Coronary artery (tissue), 2 donors: ENCODE measurements around the gene NUDT16L1.

ENCODE experiments used
- DNase-seq: peaks from one replicate; pipeline ENCODE4 v3.0.0-alpha.2; 2017; ENCODE audit warnings: low spot score
- H3K27ac ChIP-seq, 2 donors: fragments of 200-600 bp; sonication (generic); one replicate each; pipeline ENCODE4 v1.5.1; 2016 to 2019
- H3K4me3 ChIP-seq: fragments of 200-600 bp; sonication (generic); 2 replicates; pipeline ENCODE4 v1.5.1; 2016; ENCODE audit warnings: mild to moderate bottlenecking, moderate library complexity
- TF ChIP-seq, protein P1 (sequence below): fragments of 200-600 bp; sonication (generic); IDR thresholded peaks from one replicate; pipeline ENCODE4 v1.5.1; 2019; ENCODE audit warnings: antibody characterized with exemption

Gene NUDT16L1

DNA sequence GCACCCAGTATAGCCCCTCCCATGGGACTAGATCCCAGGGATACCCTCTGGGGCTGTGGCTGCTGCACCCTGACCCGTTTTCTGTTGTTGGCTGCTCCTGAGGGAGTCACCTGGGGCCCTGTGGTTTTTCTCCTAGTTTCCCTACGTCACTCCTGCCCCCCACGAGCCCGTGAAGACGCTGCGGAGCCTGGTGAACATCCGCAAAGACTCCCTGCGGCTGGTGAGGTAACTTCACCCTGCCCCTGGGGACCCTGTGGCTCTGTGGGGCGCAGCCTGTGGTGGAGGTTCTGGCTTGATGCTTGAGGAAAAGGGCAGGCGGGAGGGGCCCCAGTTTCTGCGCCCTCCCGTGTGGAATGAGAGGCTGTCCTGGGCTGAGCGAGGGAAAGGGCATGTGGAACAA, 41.5 kb upstream of the NUDT16L1 start:
- DNase-seq = no peak
- TF ChIP-seq, protein P1, sequence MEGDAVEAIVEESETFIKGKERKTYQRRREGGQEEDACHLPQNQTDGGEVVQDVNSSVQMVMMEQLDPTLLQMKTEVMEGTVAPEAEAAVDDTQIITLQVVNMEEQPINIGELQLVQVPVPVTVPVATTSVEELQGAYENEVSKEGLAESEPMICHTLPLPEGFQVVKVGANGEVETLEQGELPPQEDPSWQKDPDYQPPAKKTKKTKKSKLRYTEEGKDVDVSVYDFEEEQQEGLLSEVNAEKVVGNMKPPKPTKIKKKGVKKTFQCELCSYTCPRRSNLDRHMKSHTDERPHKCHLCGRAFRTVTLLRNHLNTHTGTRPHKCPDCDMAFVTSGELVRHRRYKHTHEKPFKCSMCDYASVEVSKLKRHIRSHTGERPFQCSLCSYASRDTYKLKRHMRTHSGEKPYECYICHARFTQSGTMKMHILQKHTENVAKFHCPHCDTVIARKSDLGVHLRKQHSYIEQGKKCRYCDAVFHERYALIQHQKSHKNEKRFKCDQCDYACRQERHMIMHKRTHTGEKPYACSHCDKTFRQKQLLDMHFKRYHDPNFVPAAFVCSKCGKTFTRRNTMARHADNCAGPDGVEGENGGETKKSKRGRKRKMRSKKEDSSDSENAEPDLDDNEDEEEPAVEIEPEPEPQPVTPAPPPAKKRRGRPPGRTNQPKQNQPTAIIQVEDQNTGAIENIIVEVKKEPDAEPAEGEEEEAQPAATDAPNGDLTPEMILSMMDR = no peak
- no peak overlapping the region for H3K27ac ChIP-seq
- H3K4me3 ChIP-seq = no peak overlapping the region

DNA sequence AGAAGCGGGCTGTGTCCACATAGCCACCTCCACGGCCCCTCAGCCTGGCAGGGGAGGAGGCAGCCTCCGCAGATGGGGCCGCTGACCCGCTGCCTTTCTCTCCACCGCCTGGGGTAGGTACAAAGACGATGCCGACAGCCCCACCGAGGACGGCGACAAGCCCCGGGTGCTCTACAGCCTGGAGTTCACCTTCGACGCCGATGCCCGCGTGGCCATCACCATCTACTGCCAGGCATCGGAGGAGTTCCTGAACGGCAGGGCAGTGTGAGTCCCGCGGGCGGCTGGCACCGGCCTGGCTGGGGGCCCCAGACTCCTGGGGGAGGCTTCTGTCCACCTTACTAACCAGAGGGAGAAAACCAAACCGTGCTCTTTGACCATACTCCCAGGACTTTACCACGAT, 40.8 kb upstream of the NUDT16L1 start:
- TF ChIP-seq, protein P1 = no peak
- Histone ChIP-seq H3K4me3 (no peak overlapping the region), H3K27ac (no peak overlapping the region)
- DNase-seq = no peak

DNA sequence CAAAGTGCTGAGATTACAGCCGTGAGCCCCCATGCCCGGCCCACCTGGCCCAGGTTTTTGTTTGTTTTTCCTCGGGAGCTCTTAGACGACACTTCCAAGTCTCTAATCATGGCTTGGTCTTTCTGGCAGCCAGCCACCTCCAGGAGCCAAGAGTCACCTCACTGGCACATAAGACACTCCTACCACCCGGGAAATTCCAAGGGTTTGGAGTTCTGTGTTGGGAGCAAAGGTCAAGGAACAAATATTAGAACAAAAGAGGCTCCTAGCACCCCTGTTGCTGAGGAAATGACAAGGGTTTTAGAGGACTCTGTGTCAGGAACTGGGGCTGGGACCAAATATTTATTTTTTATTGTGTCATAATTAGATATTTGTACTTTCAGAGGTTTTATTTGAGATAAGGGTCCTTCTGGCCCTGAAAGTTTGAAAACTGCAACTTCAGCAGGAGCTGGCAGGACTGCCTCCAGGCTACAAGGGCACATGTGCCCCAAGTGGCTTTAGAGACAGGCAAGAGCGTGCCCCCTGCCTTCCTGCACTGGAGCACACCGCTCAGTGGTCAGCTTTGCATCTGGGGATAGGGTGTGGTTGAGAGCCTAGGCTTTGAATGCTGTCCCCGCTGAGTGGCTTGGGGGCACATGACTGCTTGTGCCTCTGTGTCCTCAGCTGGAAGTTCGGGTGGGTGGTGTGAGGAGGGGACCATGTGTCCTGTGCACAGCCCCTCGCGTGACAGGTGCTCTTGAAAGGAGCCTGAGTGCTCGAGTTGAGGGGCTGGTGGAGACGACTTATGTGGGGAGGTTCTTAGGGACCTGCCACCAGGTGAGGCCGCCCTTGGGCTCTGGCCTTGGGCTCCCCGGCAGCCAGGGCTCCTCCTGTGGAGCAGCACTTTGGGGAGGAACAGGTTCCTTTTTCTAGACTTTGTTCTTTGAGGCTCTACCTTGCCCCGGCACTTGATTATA, 39.1 kb upstream of the NUDT16L1 start:
- Histone ChIP-seq H3K4me3 (no peak overlapping the region), H3K27ac (no peak overlapping the region)
- DNase-seq = no peak
- TF ChIP-seq, protein P1 = no peak

DNA sequence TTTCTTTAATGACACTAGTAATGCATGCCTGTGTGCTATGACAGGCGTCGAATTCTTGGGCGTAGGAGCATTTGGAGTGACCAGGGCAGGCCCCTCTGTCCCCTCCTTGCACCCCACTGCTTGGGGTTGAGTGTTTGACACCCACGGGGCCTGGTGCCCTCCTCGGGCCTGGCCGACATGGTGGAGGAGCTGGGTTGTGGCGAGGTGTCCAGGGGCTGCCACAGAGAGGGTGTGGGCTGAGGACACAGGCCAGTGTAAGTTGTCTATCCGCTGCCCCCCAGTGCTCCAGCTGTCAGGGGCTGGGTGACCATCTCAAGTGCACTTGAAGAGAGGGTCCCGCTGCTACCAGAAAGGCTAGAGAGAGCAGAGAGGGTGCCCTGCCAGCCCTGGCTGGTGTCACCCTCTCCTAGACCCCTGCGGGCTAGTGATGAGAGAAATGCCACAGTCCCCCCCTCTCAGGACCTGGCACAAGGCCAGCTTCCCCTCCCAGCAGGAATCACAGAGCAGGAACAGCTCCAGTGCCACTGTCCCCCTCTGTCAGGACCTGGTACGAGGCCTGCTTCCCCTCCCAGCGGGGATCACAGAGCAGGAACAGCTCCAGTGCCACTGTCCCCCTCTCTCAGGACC, 38.3 kb upstream of the NUDT16L1 start:
- Histone ChIP-seq H3K4me3 (no peak overlapping the region), H3K27ac (no peak overlapping the region)
- DNase-seq = peak; percentile 68
- TF ChIP-seq, protein P1 = no peak

DNA sequence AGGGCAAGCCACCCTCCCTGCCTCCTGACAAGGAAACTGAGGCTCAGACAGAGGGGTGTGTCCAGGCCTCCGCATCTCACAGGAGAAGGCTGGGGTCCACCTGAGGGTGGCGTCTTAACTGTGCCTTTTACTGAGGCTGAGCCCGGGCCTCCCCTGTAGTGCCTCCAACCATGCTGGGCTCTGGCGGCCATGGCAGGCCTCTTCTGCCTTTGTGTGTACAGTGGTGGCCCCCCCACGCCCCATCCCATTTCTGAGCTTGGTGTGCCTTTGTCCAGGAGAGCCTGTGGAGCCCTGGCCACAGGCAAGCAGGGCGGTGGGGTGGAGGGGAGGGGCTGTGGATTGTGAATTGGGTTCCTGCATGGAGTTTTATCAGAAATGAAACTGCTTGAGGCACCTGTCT, 37.6 kb upstream of the NUDT16L1 start:
- Histone ChIP-seq H3K4me3 (no peak overlapping the region), H3K27ac (no peak overlapping the region)
- TF ChIP-seq, protein P1 = no peak

DNA sequence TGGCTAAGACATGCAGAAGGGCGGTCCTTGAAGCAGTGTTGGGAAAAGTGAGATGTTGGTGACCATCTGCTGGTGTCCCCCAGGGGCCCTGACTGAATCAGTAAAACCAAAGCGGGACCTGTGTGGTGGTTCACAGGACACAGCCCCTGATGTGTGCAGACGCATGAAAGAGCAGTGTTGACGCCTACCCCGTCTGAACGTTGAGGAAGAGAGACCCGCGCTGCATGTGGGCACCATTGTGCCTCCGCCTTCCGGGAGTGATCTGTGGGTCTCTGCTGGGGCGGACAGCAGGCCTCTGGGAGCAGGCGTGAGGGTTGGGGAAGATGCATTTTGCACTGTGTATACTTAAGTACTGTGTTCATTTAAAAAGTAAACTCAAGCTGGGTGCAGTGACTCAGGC, 37.1 kb upstream of the NUDT16L1 start:
- TF ChIP-seq, protein P1 = no peak
- Histone ChIP-seq H3K27ac (no peak overlapping the region), H3K4me3 (no peak overlapping the region)
- no peak for DNase-seq

More for the DNA sequence above, 37.6 kb upstream of the NUDT16L1 start:
- DNase-seq = peak; percentile 70
